ENCODE measurements around the gene GLI3.

Gene GLI3

DNA sequence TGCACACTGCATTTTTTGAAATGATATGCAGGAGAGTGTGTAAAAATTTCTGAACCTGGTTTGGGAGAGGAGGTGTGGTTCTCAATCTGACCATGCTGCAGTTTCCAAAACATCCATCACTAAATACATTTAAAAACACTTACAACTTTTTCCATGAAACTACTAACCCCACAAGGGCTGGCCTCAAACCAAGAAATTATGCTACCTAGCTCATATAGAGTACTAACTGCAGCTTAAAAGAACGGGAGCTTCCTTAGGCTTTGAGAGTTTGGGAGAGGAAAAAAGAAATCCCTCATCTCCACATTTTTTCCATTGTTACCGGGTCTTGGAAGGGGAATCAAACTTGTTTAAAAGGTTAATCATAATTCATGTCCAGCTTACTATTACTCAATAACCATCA, 214.2 kb downstream of the GLI3 start:
- DNase-seq: no peak

DNA sequence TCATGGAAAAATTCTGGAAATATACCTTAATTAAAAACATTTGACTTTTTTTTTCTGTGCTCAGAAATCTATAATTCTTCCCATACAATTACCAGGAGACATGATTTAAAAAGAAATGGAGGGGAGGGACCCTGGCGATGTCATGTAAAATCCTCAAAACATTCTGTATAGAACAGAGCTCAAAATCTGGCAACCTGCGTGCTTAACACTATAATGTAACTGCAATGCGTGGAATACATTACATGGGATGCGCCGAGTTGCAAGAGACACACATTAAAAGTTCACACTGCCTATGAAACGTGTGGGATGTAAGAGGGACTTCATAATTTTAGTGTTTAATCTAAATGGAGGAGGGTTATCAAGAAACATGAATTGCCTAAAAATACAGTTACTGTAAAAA, 215.0 kb downstream of the GLI3 start:
- no peak for DNase-seq

DNA sequence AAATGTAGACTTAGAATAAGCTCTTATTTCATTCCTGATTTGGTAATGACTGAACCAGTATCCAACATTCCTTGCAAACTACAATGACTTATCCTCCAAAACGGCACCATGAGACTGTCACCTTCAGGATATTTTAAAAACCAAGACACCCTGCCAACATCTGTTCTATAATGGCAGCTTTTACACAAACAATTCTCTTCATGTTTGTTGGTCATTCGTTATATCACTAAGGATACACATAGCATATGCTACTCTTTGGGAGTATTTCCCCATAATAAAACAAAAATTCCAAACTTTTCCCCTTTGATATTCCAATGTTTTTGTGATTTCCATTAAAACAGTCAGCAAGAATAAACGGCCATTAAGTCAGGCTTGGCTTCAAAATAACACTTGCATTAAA, 215.4 kb downstream of the GLI3 start:
- DNase-seq: no peak

DNA sequence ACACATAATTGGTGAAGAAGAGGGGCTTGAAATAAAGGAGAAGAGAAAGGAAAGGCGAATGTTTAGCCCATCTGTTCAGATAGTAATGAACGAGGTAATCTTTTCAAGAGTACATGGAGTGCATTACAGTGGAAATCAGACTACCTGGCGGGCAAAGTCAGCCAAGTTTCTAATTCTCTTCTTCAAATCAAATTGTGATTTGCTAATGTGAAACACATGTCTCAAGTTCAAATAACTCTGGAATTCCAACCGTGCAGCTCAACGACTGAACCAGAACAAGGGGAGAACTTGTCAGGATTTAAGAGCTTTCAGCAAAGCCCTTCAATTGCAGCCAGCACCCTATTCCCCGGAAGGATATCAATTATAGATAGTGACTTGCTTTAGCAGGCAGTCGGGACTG, 216.9 kb downstream of the GLI3 start:
- DNase-seq: no peak

DNA sequence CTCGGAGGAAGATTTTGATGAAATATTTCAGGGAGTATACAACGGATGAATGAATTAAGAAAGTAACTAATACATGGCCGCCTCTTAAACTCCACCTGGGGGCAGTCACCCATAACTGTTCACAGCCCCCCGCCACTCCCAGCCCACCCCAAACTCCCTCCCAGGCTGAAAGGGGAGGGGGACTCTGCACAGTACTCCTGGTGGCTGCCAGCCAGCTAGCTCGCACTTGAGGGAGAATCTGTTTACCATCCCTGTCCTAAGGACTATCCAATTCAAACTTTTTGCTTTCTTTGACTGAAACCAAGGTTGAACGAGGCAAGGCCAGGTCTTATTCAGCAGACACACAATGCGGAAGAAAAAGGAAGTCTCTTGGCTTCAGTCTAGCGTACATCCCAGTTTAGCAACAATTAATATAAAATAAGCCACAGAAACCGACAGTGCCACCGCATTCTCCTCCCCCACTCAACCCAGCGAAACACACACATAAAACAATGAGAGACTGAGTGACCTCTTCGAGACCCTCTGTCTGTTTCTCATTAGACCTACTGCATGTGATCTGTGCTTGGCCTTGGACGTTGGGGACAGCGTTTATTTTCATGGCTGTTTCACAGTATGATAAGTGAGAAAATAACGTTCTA, 219.5 kb downstream of the GLI3 start:
- DNase-seq: no peak

DNA sequence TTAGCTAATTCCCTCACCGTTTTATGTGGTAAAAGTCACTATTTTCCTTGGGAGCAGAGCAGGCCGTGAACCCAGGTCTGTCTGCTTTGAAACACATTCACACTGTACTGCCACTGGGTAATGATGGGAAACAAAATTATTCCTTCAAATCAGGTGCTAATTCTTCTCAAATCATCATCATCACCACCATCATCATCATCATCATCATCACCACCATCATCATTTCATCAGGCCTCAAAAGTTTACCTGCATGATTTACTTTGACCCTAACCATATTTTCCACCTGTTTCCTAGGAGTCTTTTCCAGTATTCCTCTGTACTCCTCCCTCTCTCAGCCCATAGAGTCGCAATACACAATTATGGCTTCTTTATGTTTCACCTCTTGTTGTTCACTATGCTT, 220.5 kb downstream of the GLI3 start:
- no peak for DNase-seq

DNA sequence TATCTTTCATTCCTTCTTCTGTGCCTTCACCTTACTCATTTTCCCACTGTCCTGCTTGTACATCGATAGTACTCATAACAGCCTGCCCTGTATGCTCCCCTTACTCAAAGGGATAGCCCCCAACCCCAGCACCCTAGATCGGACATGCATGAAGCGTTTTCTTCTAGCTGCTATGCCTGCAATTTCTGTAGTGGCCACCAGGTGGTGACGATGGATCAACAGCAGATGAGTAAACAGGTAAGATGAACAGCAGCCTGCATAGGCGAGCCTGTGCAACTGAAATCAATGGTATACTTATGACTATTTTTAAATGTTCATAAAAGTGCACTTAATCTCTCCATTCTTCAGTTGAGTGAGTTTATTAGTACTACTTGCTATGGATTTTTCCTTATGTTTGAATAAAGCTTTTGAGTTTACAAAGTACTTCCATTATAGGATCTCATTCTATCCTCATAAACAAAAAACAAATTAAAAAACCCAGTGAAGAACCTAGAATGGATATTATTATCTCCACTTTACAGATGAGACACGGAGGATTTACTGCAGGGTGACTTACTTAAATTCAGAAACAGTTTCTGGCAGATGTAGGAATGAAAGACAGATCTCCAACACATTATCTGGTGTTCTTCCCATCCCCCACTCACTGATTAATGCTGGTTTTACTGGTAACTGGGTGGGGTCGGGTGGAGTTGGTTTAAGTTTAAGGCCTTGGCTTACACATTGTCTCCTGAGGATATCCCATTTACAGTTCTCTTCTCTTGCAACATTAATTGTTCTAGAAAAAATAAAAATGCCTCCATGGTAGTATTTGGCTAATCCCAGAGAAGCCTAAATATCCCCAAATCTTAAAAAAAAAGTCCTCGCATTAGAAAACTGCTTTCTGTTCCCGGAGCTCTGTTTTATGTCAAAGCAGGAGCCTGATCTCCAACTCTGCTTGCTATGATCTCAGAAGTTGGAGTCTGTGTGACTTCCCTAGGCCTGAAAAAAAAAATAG, 222.1 kb downstream of the GLI3 start:
- DNase-seq: peak; percentile 30

DNA sequence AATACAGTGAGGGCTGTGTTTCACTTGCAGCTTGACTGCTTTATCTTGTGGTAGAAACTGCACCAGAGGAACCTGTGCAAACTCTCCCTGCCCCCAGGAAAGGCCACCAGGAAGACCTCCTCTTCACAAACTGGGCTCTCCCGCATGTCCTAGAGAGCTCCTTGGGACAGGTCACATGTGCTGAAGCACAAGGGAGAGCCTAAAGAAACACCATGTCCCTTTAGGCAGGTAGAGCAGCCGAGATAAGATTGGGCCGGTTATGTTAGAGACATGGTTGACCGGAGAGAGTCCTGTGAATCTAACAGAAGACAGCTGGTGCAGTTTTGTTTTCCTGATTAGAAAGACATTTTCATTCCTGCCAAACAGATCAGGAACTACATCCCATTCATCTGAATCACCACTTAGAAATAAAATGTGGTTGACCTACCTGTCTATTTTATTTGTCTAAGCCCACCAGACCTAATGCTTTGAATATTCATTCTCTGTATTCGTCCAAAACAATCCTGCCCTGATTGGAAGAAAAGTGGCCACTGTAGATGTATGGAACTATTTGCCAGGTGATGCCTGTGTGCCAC, 224.1 kb downstream of the GLI3 start:
- DNase-seq: no peak

DNA sequence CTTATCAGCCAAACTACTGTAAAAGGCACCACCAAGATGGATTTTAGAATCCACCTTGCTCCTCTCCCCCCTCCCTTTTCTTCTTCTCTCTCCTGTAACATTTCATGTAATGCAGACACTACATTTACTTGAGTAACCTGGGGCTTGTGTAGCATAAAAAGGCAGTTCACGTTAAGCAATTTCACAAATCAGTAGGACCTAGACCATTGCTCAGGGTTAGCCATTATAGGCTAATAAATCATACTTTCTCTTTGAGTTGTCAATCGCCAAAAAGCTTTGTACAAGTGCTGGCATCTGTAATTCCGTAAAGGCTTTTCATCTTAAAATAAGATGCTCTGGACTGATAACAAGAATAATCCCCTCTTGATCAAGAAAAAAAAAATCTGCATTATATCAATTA, 224.7 kb downstream of the GLI3 start:
- no peak for DNase-seq

DNA sequence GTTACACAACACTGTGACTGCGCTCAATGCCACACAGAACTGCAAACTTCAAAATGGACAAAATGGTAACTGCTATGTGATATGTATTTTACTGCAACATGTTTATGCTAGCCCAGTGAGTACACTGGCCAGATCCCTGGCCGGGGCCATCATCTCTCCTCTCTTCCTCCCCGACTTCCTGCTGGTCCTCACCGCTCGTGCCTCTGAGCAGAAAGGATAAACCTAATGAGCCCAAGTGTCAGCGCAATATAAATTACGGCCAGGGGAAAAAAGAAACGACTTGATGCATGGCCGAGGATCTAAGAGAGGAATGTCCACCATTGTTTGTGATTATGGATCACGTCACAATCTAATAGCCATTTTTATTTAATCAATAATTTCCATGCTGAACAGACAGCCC, 225.2 kb downstream of the GLI3 start:
- DNase-seq: no peak

DNA sequence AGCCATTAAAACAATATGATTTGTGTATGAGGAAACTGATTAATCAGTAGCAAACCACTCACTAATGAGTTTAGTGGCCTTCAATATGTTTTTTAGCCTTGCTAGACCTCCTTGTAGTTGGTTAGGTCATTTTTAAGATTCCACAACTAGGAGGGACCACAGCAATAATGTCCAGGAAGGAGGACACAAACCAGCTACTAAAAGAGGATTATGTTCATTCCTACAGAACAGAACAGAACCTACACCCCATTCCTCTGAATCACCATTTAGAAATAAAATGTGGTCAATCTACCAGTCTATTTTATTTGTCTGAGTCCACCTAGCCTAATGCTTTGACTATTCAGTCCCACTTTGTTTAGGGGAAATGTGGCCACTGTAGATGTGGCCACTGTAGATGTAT, 226.3 kb downstream of the GLI3 start:
- no peak for DNase-seq

DNA sequence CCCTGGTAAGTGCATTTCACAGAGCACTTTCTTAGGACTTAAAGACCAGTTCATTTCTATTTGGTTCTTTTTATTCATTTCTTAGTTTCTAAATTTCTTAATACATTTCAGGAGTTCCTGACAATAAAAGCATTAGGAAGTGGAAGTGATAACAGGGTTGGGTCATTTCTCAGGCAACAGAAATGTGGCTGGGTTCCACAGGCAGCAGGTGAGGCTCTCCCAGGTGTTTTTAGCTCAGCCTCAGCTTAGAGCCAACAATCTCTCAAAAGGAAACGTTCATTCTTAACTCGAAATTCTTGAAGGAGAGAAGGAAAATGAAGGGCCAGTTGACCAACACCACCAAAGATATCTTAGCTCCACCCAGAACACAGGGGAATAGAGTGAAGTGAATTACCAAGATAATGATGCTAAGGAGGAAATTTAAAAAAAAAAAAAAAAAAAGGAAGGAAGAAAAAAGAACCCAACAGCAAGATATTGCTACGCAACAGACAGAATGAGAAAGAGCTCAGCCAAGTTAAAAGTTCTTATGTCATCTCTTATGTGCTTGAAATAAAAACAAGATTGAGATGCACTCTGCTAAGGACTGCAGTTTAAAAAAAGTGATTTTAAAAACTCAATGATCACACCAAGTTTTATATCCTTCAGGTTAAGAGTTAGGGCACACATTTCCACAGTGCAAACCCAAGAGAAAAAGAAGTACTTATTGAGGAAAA, 230.1 kb downstream of the GLI3 start:
- no peak for DNase-seq

DNA sequence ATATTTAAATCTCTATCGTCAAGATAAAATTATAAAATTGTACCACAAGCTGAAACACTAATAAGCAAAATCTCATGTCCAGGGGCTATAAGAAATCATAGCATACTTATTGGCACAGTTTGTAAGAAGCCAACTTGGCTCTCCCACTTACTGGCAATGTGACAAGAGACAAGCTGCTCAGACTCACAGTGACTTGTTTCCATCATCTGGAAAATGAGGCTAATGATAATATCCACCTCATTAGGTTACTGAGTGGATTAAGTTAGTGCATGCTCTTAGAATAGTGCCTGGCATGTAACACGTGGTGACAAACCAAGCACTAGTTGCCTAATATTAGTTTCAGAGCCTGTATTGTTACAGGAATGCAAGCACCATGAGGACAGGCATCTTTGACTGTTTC, 234.4 kb downstream of the GLI3 start:
- DNase-seq: no peak

DNA sequence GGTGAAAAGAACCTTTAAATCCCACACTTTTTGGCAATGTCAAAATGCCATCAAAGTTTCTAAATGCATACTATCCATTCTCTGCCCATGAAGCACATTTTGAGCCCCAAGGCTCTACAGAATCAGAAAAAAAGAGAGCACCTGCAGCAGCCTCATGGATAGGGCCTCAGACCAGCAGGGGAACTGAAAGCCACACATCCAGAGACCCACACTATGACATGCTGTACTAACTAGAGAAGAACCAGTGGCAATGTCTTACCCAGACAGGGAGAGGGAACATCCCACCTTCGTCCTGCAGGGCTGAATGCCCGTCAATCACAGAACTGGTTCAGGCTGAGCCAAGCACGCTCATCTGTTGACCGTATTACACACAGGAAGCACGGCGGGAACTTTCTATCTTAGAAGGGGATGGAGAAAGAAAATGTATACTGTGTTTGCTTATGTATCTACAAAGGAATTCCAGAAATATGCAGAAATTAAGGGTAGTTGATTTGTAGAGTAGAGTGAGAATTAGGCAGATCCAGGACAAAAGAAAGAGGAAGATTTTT, 237.2 kb downstream of the GLI3 start:
- DNase-seq: no peak

DNA sequence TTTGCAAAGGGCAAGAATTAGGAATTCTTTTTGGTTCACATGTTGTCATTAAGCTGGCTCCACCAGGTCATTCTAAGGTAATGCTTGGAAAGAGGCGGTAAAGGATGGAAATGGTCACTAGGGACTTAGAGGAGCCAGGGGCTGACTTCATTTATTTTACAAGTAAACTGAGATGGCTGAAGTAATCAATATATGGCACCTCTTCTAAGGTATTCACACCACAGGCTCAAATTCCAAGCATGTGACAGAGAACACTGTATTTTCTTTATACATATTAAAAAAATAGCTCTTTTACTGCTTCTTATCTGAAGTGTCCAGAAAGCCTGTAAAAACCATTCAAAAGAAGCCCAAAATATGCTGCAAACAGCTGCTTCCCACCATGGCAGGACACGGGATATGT, 239.0 kb downstream of the GLI3 start:
- DNase-seq: no peak

DNA sequence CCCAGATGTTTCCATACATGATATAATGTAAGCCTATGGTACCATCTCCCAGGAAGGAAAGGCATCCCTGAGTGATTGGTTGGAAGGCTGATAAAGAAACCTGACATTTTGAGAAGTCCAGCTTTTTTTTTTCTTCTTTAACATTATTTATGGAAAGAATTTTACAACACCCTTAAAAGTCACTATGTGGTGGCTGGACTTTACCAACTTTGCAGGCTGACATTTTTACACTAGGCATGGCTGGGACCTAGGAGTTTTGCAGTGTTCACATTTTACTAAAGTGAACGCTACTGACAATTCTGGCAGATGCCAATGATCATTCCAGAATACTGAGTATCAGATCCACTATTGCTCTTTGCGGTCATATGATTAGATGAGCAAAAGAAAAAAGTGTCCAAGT, 239.9 kb downstream of the GLI3 start:
- no peak for DNase-seq

DNA sequence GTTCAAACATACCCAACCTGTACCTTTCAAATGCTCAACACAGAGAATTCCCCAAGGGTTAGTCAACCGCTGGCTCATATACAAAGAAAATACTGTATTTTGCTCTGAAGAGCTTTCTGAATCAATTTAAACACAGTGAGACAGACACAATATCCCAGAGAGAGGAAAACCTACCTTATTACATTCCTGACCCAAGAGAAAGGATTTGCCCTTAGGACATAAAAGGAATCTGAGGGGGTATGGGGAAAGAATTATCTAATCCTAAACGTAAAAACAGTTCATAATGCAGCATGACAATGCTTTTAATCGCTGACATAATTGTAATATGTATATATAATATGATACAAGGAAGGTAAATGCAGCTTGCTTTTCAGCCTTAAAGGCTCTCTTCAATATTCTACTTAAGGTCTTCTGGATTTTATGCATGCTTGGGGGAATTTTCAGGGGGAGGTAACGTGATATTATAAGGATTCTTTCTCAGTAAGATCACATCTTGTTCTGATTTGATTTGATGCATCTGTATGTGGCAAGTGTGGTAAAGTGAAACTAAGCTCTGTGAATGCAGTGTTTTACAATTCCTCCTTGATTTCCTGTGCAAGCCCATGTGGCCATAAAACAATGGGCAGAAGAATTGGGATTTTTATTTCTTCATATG, 240.5 kb downstream of the GLI3 start:
- no peak for DNase-seq

DNA sequence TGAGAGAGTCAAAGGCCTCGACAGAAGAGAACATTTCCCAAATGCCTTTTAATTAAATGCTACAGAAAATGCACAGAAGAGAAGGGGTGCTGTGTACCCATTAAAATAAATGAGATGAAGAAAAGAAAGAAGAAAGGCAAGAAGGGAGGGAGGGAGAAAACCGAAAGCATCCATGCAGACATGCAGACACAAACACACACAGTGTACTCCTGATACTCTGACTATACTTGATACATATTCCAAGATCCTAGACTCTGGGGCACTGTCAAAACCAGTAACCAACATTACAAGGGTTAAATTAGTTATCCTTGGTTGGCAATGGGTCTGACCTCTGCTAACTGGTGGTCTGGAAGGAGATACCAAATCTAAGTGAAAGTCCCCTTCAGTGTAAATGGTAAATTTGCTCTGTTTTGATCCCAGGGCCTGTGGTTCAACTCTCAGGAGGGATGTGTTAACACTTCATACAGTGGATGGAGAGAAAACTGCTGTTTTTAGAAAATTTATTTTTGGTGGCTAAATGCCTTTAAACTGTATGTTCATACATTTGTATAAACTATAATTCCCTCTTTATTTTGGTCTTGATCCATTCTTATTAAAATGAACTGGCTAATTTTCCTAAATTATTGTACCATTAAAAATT, 241.3 kb downstream of the GLI3 start:
- no peak for DNase-seq

DNA sequence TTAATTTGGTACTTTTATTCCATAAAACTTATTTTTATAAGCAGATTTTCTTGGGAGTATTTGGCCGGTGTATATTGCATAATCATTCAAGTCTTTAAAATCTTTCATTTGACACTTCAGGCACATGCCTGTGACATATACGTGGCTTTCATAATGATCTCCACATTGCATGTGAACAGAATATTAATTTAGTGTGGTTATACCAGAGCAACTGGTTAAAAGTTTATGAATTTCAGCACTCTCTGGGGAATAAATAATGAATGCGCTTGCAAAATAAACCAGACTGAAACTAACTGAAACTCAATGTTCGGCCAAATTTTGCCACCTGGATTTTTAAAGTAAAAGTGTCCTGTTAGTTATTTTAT, 242.3 kb downstream of the GLI3 start:
- DNase-seq: no peak

DNA sequence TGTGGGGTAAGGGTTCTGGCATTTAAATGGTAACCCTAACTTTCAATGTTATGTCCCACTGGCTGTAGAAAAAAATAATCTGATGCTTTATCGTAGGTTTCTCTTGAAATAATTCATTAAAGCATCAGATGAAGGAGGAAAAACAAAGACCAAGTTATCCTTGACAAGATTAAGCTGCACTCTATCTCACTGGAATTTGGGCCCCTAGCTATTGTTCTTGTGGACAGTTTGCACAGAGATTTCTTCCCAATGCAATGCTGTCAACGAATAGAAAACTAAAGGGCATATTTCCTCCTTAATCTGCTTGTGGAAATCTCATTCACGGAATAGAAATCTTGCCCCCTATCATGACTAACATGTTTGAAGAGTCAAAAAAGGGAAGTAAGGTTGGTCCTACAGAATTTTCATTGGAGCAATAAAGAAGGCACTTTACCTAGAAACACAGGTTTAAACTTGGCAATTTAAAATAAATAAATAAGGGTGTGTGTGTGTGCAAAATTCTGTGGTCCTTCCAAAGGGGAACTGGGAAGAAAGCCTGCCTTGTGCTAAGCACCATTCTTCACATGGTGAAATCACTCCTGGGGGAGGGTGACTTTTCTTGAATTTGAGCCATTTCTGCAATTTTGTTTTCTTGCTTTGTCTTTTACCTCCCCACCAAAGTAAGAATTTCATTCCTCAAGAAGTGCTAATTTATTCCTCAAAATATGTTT, 242.8 kb downstream of the GLI3 start:
- DNase-seq: no peak

Measured in stimulated activated CD4-positive, alpha-beta T cell treated with anti-CD3 and anti-CD28 coated beads, Interleukin-4, amount 100 ng/mL, for 24 hours (primary cell).